Activated CD8-positive, alpha-beta T cell treated with anti-CD3 and anti-CD28 coated beads, Interleukin-2, amount 10 ng/mL, durations not matched to agents 7 days and 5 days (primary cell): Measurements from ENCODE around the gene EEF2KMT. TPM values are rescaled to one million over a fixed set of nuclear protein-coding genes. Genes with fewer than 3 reads are reported as not detected.
"Not testable (repeated sequence)": the region's sequence is repeated elsewhere in the genome, so short reads cannot be mapped to it uniquely, and the experiment has no call there.

Experiments used
- ATAC-seq: fragments of 150-1000 bp; cut with Tn5 transposase; one replicate; pipeline ENCODE4 v1.10.0; 2021; ENCODE audit warnings: moderate library complexity
- CTCF ChIA-PET: fragments of 350-600 bp; sonication (Branson Sonifier 250); formaldehyde crosslinking; loops from one replicate; lab custom pipeline; 2021; ENCODE audit warnings: antibody characterized with exemption; lab: Charles Lee
- POLR2A ChIA-PET: fragments of 350-600 bp; sonication (Branson Sonifier 250); formaldehyde crosslinking; loops from one replicate; lab custom pipeline; 2021; ENCODE audit warnings: antibody characterized with exemption; lab: Charles Lee
- DNase-seq: peaks from one replicate; pipeline ENCODE4 v3.0.0-alpha.2; 2020
- H3K27ac Mint-ChIP-seq: one replicate; pipeline ENCODE4 v1.8.0; 2021; ENCODE audit warnings: mild to moderate bottlenecking, mixed read lengths
- H3K27me3 Mint-ChIP-seq: one replicate; pipeline ENCODE4 v1.8.0; 2021; ENCODE audit warnings: low read depth, mixed read lengths
- H3K36me3 Mint-ChIP-seq: one replicate; pipeline ENCODE4 v1.8.0; 2021; ENCODE audit warnings: low read depth, mixed read lengths
- H3K4me1 Mint-ChIP-seq: one replicate; pipeline ENCODE4 v1.8.0; 2021; ENCODE audit warnings: low read depth, mixed read lengths
- H3K4me3 Mint-ChIP-seq: one replicate; pipeline ENCODE4 v1.8.0; 2021; ENCODE audit warnings: mild to moderate bottlenecking, mixed read lengths
- H3K9me3 Mint-ChIP-seq: one replicate; pipeline ENCODE4 v1.8.0; 2022; ENCODE audit warnings: mixed read lengths; ENCODE audit not compliant: insufficient read depth
- total RNA-seq, 2 experiments: library from RNA; stranded (reverse); gene quantifications; one replicate each; pipeline ENCODE4 v1.2.3, GENCODE V29; 2021

The EEF2KMT gene
- total RNA-seq, 2 experiments from 2014 or later: 11.2 to 11.5 TPM

DNA sequence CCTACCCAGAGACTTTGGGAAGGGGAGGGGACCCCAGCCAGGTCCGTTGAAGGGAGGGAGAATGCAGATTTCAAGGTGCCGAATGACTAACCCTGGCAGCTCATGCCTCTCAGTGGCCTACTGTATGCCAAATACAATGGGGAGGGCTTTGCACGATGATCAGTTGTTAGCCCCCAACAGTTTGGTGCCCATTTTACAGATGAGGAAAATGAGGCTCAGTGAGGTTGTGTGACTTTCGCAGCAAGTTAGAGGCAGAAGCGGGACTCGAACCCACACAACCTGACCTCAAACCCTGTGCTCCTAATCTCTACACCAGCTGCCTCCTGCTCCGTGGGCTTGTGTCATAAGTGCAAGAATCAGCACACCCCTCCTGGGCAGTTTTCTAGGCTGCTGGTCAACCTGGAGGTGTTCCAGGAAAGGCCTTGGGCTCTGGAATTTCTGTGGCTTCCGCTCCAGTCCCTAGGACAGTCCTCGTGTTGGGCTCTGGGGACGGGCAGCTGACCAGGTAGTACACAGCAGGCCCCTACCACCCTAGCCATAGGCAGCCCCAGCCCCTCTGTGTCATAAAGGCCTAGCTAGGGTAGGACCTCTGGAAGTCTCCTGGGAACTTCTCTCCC lies 52.0 kb downstream of the EEF2KMT start:
- no peak overlapping the region for H3K27ac Mint-ChIP-seq
- H3K36me3 Mint-ChIP-seq: no peaks in the 10 kb centered on the region
- POLR2A ChIA-PET: no interaction called here
- H3K4me1 Mint-ChIP-seq: no peaks in the 10 kb centered on the region
- no peak overlapping the region for H3K4me3 Mint-ChIP-seq
- CTCF ChIA-PET: interaction anchor here (1.1 kb wide), 1 partner anchor 10 kb away, joined by 3 read pairs; no protein-coding TSS in a partner anchor
- peaks cover 6% of the 10 kb centered on the region for H3K27me3 Mint-ChIP-seq
- DNase-seq (no peak), ATAC-seq (no peak)
- H3K9me3 Mint-ChIP-seq: no peaks in the 10 kb centered on the region

DNA sequence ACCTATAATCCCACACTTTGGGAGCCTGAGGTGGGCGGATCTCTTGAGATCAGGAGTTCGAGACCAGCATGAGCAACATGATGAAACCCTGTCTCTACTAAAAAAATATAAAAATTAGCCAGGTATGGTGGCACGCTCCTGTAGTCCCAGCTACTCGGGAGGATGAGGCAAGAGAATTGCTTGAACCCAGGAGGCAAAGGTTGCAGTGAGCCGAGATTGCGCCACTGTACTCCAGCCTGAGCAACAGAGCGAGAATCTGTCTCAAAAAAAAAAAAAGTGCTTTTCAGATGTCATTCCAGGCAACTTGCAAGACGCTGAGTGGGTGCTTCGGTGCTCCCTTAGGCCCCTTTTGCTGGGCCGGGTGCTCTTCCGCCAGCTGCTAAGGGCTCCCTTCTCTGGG lies 53.0 kb downstream of the EEF2KMT start:
- H3K9me3 Mint-ChIP-seq, H3K27me3 Mint-ChIP-seq, CTCF ChIA-PET, ATAC-seq, H3K4me1 Mint-ChIP-seq, H3K36me3 Mint-ChIP-seq, POLR2A ChIA-PET, H3K27ac Mint-ChIP-seq, DNase-seq, H3K4me3 Mint-ChIP-seq: not testable (repeated sequence)

DNA sequence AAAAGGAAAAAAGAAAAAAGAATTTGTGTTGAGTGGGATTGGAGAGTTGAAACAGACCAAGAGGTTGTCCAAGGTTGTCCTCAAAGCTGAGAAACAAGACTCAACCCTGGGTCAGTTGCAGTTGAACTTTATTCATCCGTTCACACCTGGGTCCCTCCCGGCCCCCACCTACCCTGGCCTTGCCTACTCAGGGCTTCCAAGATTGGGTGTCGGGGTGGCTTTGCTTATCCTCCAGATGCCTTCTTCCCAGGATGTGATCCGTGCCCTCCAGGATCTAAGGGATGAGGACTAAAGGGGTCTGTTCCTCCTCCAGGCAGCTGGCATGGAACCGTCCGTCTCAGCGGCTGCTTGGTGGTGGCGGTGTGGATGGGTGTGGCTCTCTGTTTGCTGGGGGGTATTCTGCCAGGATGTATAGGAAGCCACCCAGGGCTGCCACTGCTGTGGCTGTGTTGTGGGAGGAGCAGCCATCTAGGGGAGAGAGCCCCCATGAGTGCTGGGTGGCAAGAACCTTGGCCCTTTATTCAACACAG lies 53.5 kb downstream of the EEF2KMT start:
- Mint-ChIP-seq H3K4me1 (no peaks in the 10 kb centered on the region), H3K4me3 (no peak overlapping the region)
- DNase-seq: no peak

DNA sequence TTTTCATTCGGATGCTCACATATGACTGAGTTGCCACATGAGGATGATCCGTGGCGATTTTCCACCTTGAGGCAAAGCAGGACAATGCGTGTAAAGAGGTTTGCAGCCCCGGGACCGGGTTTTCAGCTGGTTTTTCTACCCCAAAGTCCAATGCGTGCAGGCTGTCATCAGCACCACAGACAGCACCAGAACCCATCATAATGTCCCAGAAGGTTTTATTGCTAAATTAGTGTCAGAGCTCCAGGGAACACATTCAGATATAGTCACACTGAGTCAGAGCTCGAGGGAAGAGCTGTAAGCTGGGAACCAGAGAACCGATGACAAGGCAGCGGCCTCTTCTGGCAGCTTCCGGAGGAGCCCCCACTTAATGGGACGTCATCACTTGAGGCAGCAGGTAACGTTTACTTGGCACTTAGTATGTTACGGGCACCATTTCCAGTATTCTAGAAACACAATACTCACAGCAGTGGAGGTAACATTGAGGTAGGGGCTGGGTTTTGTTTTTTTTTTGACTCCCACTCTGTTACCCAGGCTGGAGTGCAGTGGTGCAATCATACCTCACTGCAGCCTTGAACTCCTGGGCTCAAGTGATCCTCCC lies 54.9 kb downstream of the EEF2KMT start:
- POLR2A ChIA-PET: interaction anchor here (0.7 kb wide), 1 partner anchor 255 kb away, joined by 3 read pairs; no protein-coding TSS in a partner anchor
- H3K36me3 Mint-ChIP-seq: no peaks in the 10 kb centered on the region
- H3K4me1 Mint-ChIP-seq: no peaks in the 10 kb centered on the region
- ATAC-seq (no peak), DNase-seq (no peak)
- no peaks in the 10 kb centered on the region for H3K9me3 Mint-ChIP-seq
- H3K27ac Mint-ChIP-seq: no peak overlapping the region
- CTCF ChIA-PET: interaction anchor here (1.4 kb wide), 1 partner anchor 14 kb away, joined by 4 read pairs; no protein-coding TSS in a partner anchor
- no peaks in the 10 kb centered on the region for H3K27me3 Mint-ChIP-seq
- no peak overlapping the region for H3K4me3 Mint-ChIP-seq

More for the DNA sequence above, 53.5 kb downstream of the EEF2KMT start:
- H3K9me3 Mint-ChIP-seq: no peaks in the 10 kb centered on the region
- ChIA-PET CTCF (no interaction called here), POLR2A (no interaction called here)
- no peaks in the 10 kb centered on the region for H3K27me3 Mint-ChIP-seq
- no peak for ATAC-seq
- no peaks in the 10 kb centered on the region for H3K36me3 Mint-ChIP-seq
- H3K27ac Mint-ChIP-seq: no peak overlapping the region

DNA sequence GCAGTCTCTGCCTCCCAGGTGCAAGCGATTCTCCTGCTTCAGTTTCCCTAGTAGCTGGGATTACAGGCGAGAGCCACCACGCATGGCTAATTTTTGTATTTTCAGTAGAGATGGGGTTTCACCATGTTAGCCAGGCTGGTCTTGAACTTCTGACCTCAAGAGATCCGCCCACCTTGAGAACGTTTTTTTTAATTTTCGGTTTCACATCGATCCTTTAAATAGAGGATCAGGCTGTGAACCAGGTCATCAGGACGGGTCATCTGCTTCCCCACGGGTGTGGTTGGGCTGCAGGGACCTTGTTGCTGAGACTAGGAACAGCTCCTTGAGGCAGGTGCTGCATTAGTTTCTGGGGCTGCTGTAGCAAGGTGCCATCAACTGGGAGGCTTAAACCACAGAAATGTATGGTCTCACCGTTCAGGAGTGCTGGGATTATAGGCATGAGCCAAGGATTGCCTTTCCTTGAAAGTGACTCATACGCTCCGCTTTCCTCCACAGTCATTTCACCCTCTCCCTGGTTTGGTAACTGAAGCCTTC lies 55.9 kb downstream of the EEF2KMT start:
- CTCF ChIA-PET: no interaction called here
- Mint-ChIP-seq H3K4me1 (no peaks in the 10 kb centered on the region), H3K4me3 (no peak overlapping the region), H3K36me3 (no peaks in the 10 kb centered on the region), H3K27me3 (no peaks in the 10 kb centered on the region), H3K9me3 (no peaks in the 10 kb centered on the region), H3K27ac (no peak overlapping the region)
- no peak for ATAC-seq
- POLR2A ChIA-PET: interaction anchor here (0.7 kb wide), 1 partner anchor 254 kb away, joined by 3 read pairs; no protein-coding TSS in a partner anchor
- DNase-seq: no peak

DNA sequence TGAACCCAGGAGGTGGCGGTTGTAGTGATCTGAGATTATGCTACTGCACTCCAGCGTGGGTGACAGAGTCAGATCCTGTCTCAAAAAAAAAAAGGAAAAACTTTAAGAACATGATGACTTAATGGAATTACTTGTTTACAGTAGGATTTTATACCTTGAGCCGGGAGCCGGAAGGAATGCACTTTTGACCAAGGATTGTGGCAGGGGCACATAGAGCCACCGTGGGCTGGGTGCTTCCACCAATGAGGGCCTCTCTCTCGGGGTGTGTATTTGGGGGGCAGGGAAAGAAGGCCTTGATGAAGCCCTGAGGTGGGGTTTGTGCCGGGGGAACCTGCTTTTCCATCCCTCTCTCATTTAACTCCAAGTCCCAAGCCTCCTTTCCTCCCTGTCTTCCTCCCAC lies 57.1 kb downstream of the EEF2KMT start:
- ATAC-seq (no peak), DNase-seq (no peak)
- CTCF ChIA-PET: interaction anchor here (0.7 to 1.5 kb wide), 2 partner anchors 19 to 44 kb away, joined by 3 to 4 read pairs; no protein-coding TSS in a partner anchor
- POLR2A ChIA-PET: no interaction called here
- no peaks in the 10 kb centered on the region for H3K27me3 Mint-ChIP-seq
- H3K36me3 Mint-ChIP-seq: no peaks in the 10 kb centered on the region
- no peak overlapping the region for H3K27ac Mint-ChIP-seq
- H3K4me1 Mint-ChIP-seq: no peaks in the 10 kb centered on the region
- no peak overlapping the region for H3K4me3 Mint-ChIP-seq
- H3K9me3 Mint-ChIP-seq: no peaks in the 10 kb centered on the region

DNA sequence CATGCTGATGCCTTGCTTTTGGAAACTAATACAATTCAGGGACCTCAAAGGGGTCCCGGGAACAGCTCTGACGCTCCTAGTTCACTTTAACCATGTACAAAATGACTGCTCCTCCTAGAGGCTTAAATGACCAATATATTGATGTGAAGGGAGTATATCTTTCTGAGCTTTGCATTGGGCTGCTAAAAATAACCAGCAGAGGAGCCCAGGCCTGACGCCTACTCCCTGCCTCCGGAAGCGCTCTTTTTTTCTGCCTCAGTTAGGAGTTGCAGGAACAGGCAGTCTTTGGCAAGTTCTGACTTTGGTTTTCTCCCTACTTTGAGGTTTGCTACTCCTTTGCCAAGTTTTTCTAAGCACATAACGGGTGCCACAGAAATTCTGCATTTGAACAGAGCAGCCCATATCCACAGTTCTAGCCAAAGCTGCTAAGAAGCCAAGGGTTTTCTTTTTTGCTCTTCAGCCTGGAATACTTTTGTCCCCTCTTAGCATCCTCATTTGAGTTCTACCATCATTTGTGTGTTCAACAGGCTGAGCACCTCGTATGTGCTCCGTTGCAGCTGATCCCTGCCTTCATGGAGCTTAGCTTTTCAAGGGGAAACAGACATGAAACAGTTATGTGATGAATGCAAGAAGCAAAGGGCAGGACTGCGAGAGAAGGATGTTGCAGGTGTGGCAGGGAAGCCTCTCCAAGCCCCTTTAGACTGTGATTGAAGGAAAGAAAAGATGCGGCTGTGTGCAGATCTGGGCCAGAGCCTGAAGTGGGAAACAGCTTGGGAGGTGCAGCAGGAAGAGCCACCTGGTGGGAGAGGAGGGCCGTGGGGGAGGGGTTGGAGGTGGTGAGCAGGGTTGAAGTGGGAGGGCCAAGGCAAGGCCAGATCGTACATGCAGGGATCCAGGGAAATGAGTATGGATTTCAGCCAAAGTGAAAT lies 61.1 kb downstream of the EEF2KMT start:
- ATAC-seq: no peak
- POLR2A ChIA-PET: no interaction called here
- H3K4me1 Mint-ChIP-seq: peaks cover 20% of the 10 kb centered on the region
- CTCF ChIA-PET: interaction anchor here (1.1 kb wide), 1 partner anchor 100 kb away, joined by 3 read pairs; no protein-coding TSS in a partner anchor
- H3K9me3 Mint-ChIP-seq: no peaks in the 10 kb centered on the region
- H3K27me3 Mint-ChIP-seq: no peaks in the 10 kb centered on the region
- no peak for DNase-seq
- H3K36me3 Mint-ChIP-seq: no peaks in the 10 kb centered on the region
- H3K4me3 Mint-ChIP-seq: no peak overlapping the region
- H3K27ac Mint-ChIP-seq: no peak overlapping the region

DNA sequence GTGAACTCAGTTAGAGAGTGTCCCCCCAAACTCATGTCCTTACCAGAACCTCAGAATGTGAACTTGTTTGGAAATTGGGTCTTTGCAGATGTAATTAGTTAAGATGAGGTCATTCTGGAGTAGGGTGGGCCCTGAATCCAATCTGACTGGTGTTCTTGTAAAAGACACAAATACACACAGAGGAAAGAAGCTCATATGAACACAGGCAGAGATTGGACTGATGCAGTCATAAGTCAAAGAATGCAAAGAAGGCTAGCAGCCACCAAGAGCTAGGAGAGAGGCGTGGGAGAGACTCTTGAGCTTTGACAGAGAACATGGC lies 61.7 kb downstream of the EEF2KMT start:
- Mint-ChIP-seq H3K4me3 (no peak overlapping the region), H3K36me3 (no peaks in the 10 kb centered on the region), H3K4me1 (peaks cover 20% of the 10 kb centered on the region), H3K27ac (no peak overlapping the region), H3K9me3 (no peaks in the 10 kb centered on the region), H3K27me3 (no peaks in the 10 kb centered on the region)
- POLR2A ChIA-PET: no interaction called here
- CTCF ChIA-PET: interaction anchor here (1.1 kb wide), 1 partner anchor 100 kb away, joined by 3 read pairs; no protein-coding TSS in a partner anchor
- no peak for ATAC-seq
- DNase-seq: no peak

Other genes starting within 250 kb of the EEF2KMT start
- not detected for gene PPL, start 160.6 kb downstream of the EEF2KMT start, total RNA-seq
- not detected for gene SEC14L5, start 139.5 kb downstream of the EEF2KMT start, total RNA-seq
- 10 to 100 TPM; 15.6 TPM for gene NAGPA, start 63.9 kb downstream of the EEF2KMT start, total RNA-seq
- not detected for gene C16orf89, start 31.8 kb downstream of the EEF2KMT start, total RNA-seq
- gene ALG1, start 26.0 kb downstream of the EEF2KMT start, total RNA-seq: 10 to 100 TPM; 23.8 to 25.8 TPM